CD4-positive, alpha-beta T cell (primary cell): Measurements from ENCODE around the gene FAM110D. TPM values are rescaled to one million over a fixed set of nuclear protein-coding genes. Genes with fewer than 3 reads are reported as not detected.

ENCODE experiments used
- ATAC-seq: fragments of 200-7000 bp; cut with Tn5 transposase; one replicate; pipeline ENCODE4 v1.10.0; 2022; ENCODE audit warnings: mild to moderate bottlenecking; ENCODE audit not compliant: poor library complexity
- CTCF ChIA-PET: fragments of 350-600 bp; sonication (Branson Sonifier 250); formaldehyde crosslinking; loops from one replicate; lab custom pipeline; 2021; ENCODE audit warnings: antibody characterized with exemption, inconsistent platforms; lab: Charles Lee
- POLR2A ChIA-PET: fragments of 350-600 bp; sonication (Branson Sonifier 250); formaldehyde crosslinking; loops from one replicate; lab custom pipeline; 2021; ENCODE audit warnings: antibody characterized with exemption, inconsistent platforms; lab: Charles Lee
- DNase-seq, 14 experiments: peaks; one replicate each; pipeline ENCODE4 v3.0.0-alpha.2; 2013 to 2020; ENCODE audit warnings: mixed read lengths in 2 of 14
- H3K27ac ChIP-seq, 2 donors: one replicate each; pipeline versions ENCODE4 v1.5.1 to v1.7.0; 2013; ENCODE audit warnings: low read length in 2 of 2, low read depth in 1 of 2, mild to moderate bottlenecking in 1 of 2
- H3K27me3 ChIP-seq, 2 experiments: 1 replicate in 1 of 2; 2 replicates in 1 of 2; pipeline versions ENCODE4 v1.6.1 to v1.7.0; 2013; ENCODE audit warnings: low read length in 2 of 2, control low read depth in 1 of 2, mild to moderate bottlenecking in 1 of 2, moderate library complexity in 1 of 2; ENCODE audit not compliant: insufficient read depth in 2 of 2, control insufficient read depth in 1 of 2
- H3K36me3 ChIP-seq: one replicate; pipeline ENCODE4 v1.6.1; 2013; ENCODE audit warnings: low read length, control low read depth; ENCODE audit not compliant: insufficient read depth
- H3K4me1 ChIP-seq: one replicate; pipeline ENCODE4 v1.6.1; 2013; ENCODE audit warnings: low read length, control low read depth; ENCODE audit not compliant: insufficient read depth
- H3K4me3 ChIP-seq: one replicate; pipeline ENCODE4 v1.5.1; 2013; ENCODE audit warnings: mild to moderate bottlenecking, low read length, moderate library complexity
- H3K9me3 ChIP-seq, 2 experiments: 1 replicate in 1 of 2; 2 replicates in 1 of 2; pipeline versions ENCODE4 v1.6.1 to v1.7.0; 2013; ENCODE audit warnings: low read length in 2 of 2, mild to moderate bottlenecking in 2 of 2, control low read depth in 1 of 2, moderate library complexity in 1 of 2; ENCODE audit not compliant: control insufficient read depth in 1 of 2, insufficient read depth in 1 of 2
- H3K27ac Mint-ChIP-seq: one replicate; pipeline ENCODE4 v1.8.0; 2020; ENCODE audit warnings: mixed read lengths
- H3K27me3 Mint-ChIP-seq: one replicate; pipeline ENCODE4 v1.8.0; 2021; ENCODE audit warnings: mixed read lengths
- H3K36me3 Mint-ChIP-seq: one replicate; pipeline ENCODE4 v1.8.0; 2021; ENCODE audit warnings: low read depth, mixed read lengths
- H3K4me1 Mint-ChIP-seq: one replicate; pipeline ENCODE4 v1.8.0; 2021; ENCODE audit warnings: low read depth, mixed read lengths
- H3K4me3 Mint-ChIP-seq: one replicate; pipeline ENCODE4 v1.8.0; 2020; ENCODE audit warnings: mild to moderate bottlenecking, mixed read lengths
- H3K9me3 Mint-ChIP-seq: one replicate; pipeline ENCODE4 v1.8.0; 2020; ENCODE audit warnings: mixed read lengths
- intact Hi-C, 2 experiments: fragments of 100-400 bp; cut with DNase I in 1 of 2; cut with micrococcal nuclease in 1 of 2; formaldehyde crosslinking; loops; one replicate each; pipeline versions ENCODE4 v1.15.1 to v1.9.0; 2023 to 2025; cut with DNase I, micrococcal nuclease
- total RNA-seq, 174 experiments: library from RNA in 2 of 174; stranded (reverse) in 2 of 174; gene quantifications; one replicate each; pipeline ENCODE4 v1.2.3 and lab custom pipeline; 2021 to 2026
- TF ChIP-seq, protein P1 (sequence below): fragments of 200-600 bp; IDR thresholded peaks from one replicate; pipeline ENCODE4 v1.8.0; 2022; ENCODE audit warnings: antibody characterized with exemption, mild to moderate bottlenecking

The FAM110D gene
- total RNA-seq, 2 experiments from 2014 or later: not detected

DNA sequence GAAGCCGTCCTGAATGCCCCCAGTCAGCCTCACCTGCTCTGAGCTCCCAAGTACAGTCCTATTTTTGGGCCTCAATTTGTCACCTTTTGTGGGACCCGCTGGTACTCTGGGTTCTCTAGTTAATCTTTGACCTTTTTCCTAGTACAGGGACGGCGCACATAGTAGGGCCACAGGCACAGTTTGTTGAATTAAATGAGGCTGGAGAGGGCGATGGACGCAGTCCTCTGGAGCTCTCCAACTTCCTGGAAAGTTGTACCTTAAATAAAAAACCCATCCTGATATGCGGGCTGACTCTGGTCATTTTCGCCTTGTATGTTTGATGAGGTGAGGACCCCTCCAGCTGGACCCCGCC, 4.8 kb downstream of the FAM110D start:
- Mint-ChIP-seq H3K27me3 (peaks cover 25% of the 10 kb centered on the region), H3K4me3 (peak overlapping the region; percentile 34), H3K27ac (no peak overlapping the region), H3K36me3 (no peaks in the 10 kb centered on the region), H3K9me3 (no peaks in the 10 kb centered on the region), H3K4me1 (peaks cover 5% of the 10 kb centered on the region)
- DNase-seq: no peak
- no peak overlapping the region for H3K27ac ChIP-seq
- no peaks in the 10 kb centered on the region for H3K9me3 ChIP-seq
- peaks cover 23 to 34% of the 10 kb centered on the region in 2 experiments for H3K27me3 ChIP-seq
- ATAC-seq: no peak
- CTCF ChIA-PET: interaction anchor here (0.9 kb wide), 1 partner anchor 70 kb away, joined by 4 read pairs; the partner anchor contains the start of gene CEP85
- peaks cover 26% of the 10 kb centered on the region for H3K4me1 ChIP-seq
- H3K4me3 ChIP-seq: peak overlapping the region; percentile 43
- intact Hi-C loops: loop anchor here in 1 of 2 experiments (1.0 to 10.0 kb wide), 4 partner anchors 58 to 231 kb away; no protein-coding TSS in a partner anchor
- TF ChIP-seq, protein P1, sequence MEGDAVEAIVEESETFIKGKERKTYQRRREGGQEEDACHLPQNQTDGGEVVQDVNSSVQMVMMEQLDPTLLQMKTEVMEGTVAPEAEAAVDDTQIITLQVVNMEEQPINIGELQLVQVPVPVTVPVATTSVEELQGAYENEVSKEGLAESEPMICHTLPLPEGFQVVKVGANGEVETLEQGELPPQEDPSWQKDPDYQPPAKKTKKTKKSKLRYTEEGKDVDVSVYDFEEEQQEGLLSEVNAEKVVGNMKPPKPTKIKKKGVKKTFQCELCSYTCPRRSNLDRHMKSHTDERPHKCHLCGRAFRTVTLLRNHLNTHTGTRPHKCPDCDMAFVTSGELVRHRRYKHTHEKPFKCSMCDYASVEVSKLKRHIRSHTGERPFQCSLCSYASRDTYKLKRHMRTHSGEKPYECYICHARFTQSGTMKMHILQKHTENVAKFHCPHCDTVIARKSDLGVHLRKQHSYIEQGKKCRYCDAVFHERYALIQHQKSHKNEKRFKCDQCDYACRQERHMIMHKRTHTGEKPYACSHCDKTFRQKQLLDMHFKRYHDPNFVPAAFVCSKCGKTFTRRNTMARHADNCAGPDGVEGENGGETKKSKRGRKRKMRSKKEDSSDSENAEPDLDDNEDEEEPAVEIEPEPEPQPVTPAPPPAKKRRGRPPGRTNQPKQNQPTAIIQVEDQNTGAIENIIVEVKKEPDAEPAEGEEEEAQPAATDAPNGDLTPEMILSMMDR: no peak
- POLR2A ChIA-PET: no interaction called here
- no peaks in the 10 kb centered on the region for H3K36me3 ChIP-seq

DNA sequence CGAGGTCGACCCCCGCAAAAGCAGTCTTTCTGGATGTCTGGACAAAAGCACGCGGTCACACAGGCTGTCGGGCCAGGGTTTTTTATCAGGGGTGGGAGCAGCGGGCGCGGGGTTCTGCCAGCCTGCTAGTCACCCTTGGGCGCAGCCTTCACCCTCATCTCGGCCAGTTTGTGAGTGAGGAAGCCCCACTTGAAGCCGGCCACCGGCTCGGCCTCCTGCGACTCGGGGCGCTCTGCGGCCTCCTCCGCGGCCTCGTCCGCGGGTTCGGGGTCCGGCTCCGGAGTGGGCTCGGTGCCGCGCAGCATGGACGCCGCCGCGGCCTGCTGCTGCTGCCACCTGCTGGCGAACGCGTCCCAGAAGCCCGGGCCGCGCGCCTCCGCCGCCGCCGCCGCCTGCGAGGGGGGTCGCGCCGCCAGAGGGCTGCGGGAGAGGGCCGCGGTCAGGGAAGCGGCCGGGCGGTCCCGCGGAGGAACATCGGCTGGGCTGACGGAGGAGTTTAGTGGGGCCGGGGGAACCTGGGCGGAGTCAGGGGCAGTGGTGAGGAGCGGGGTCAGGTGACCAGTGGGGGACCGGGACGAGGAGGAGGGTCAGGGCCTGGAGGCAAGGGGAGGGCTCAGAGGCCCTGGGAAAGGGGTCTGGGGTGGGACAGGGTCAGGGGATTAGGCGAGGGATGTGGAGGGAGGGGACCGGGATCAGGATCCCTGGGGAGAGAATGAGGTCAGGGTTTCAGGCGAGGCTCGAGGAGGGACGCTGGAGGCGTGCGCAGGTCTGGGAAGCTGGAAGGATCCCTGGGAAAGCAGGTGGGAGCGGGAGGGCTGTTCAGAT, 5.4 kb downstream of the FAM110D start:
- ChIA-PET CTCF (interaction anchor here (0.9 kb wide), 1 partner anchor 70 kb away, joined by 4 read pairs; the partner anchor contains the start of gene CEP85), POLR2A (interaction anchor here (1.1 kb wide), 1 partner anchor 19 kb away, joined by 3 read pairs; no protein-coding TSS in a partner anchor)
- TF ChIP-seq, protein P1: peak; percentile 48
- intact Hi-C loops: loop anchor here in 1 of 2 experiments (1.0 to 10.0 kb wide), 4 partner anchors 59 to 231 kb away; no protein-coding TSS in a partner anchor
- Mint-ChIP-seq H3K4me1 (peaks cover 5% of the 10 kb centered on the region), H3K27ac (no peak overlapping the region), H3K9me3 (no peaks in the 10 kb centered on the region), H3K4me3 (peak overlapping the region; percentile 34), H3K36me3 (no peaks in the 10 kb centered on the region), H3K27me3 (peaks cover 21% of the 10 kb centered on the region)
- H3K36me3 ChIP-seq: no peaks in the 10 kb centered on the region
- peaks cover 23 to 31% of the 10 kb centered on the region in 2 experiments for H3K27me3 ChIP-seq
- DNase-seq (peak in 13 of 14 experiments; percentile 27 to 78 (median 44)), ATAC-seq (peak; percentile 74)
- H3K27ac ChIP-seq: no peak overlapping the region
- peak overlapping the region; percentile 43 for H3K4me3 ChIP-seq
- H3K9me3 ChIP-seq: no peaks in the 10 kb centered on the region
- peaks cover 27% of the 10 kb centered on the region for H3K4me1 ChIP-seq

DNA sequence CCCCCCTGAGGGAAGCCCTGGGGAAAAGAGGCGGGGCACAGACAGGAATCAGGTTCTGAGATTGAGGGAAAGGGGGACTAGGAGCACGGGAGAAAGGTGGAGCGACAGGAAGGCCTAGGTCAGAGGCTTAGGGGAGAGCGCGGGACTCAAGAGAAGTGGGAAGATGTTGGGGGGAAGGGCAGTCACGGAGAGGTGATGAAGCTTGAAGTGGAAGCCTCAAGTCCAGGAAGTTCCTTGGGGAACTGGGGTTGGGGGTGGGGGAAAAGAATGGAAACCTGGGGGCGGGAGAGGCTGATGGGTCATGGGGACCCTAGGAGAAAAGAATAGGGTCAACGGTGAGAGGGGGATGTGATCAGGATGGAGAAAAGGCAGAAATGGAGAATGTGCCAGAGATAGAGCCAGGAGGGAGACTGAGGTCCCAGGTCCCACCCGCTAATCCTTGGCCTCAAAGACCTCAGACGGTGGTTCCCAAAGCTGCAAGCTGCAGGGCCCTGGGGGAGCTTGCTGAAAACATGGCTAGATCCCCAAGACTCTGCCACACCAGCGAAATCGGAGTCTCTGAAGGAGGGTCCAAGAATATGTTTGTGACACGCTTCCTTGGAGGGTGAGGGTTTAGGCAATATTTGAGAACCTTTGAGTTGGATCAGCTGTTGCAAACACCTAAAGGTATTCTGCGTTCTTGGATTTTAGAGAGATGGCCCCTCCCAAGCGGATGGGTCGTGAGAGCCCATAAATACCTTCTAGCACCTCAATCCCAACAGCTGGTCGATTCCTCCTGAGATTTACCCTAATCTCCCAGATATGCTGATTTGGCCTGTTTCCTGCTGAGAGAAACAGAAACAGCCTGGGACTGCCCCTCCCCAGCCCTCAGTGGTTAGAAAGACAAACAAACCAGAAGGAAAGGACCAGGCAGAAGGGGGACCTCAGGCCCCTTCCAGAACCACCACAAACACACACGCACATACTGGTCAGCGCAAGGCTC, 6.3 kb downstream of the FAM110D start:
- DNase-seq: no peak
- Histone ChIP-seq H3K9me3 (no peaks in the 10 kb centered on the region), H3K27ac (no peak overlapping the region), H3K27me3 (peaks cover 23 to 25% of the 10 kb centered on the region in 2 experiments), H3K4me1 (peaks cover 36% of the 10 kb centered on the region), H3K36me3 (no peaks in the 10 kb centered on the region), H3K4me3 (no peak overlapping the region)
- H3K36me3 Mint-ChIP-seq: no peaks in the 10 kb centered on the region
- intact Hi-C loops: loop anchor here in 1 of 2 experiments (1.0 to 10.0 kb wide), 5 partner anchors 60 to 230 kb away; no protein-coding TSS in a partner anchor
- H3K27ac Mint-ChIP-seq: no peak overlapping the region
- peaks cover 14% of the 10 kb centered on the region for H3K27me3 Mint-ChIP-seq
- TF ChIP-seq, protein P1: no peak
- ATAC-seq: no peak
- peak overlapping the region; percentile 25 for H3K4me3 Mint-ChIP-seq
- ChIA-PET CTCF (no interaction called here), POLR2A (interaction anchor here (0.8 to 1.1 kb wide), 2 partner anchors 20 to 39 kb away, joined by 3 read pairs; no protein-coding TSS in a partner anchor)
- no peaks in the 10 kb centered on the region for H3K9me3 Mint-ChIP-seq
- H3K4me1 Mint-ChIP-seq: peaks cover 7% of the 10 kb centered on the region
